A549 (cell line): ENCODE measurements around the gene TUT1. TPM values are rescaled to one million over a fixed set of nuclear protein-coding genes. Genes with fewer than 3 reads are reported as not detected.

ENCODE experiments used
- ATAC-seq, 2 experiments: fragments of 200-7000 bp in 1 of 2; fragments of >200 bp in 1 of 2; cut with Nextera tagmentation in 1 of 2; cut with Tn5 transposase in 1 of 2; 3 replicates each; pipeline versions ENCODE4 v1.8.0 to v1.9.1; 2018 to 2020; ENCODE audit warnings: mild to moderate bottlenecking in 1 of 2, moderate library complexity in 1 of 2
- CTCF ChIA-PET: fragments of 300-600 bp; sonication (Branson Sonifier 250); formaldehyde crosslinking; extraction: SDS; loops from one replicate; lab custom pipeline; 2021; ENCODE audit warnings: antibody characterized with exemption, inconsistent platforms; lab: Yijun Ruan, JAX
- POLR2A ChIA-PET: fragments of 350-600 bp; formaldehyde crosslinking; extraction: SDS; loops from one replicate; lab custom pipeline; 2021; ENCODE audit warnings: antibody characterized with exemption, inconsistent platforms; lab: Yijun Ruan, JAX
- DNase-seq, 2 experiments: peaks; one replicate each; pipeline versions ENCODE4 v3.0.0 to v3.0.0-alpha.2; 2011 to 2016; ENCODE audit warnings: low read depth in 1 of 2, low spot score in 1 of 2
- FAIRE-seq: peaks from 2 replicates; lab custom pipeline; 2011; peaks lifted over from hg19 to GRCh38; lab: Jason Lieb, UNC
- H3K27ac ChIP-seq, 2 experiments: fragments of >200 bp; sonication (Bioruptor Twin); formaldehyde crosslinking; 3 replicates each; pipeline ENCODE4 v1.5.1; 2016 to 2017
- H3K4me1 ChIP-seq: fragments of >200 bp; sonication (Bioruptor Twin); formaldehyde crosslinking; 3 replicates; pipeline ENCODE4 v1.6.1; 2016
- H3K4me2 ChIP-seq: fragments of >200 bp; sonication (Bioruptor Twin); formaldehyde crosslinking; 3 replicates; pipeline ENCODE4 v1.6.1; 2016
- H3K4me3 ChIP-seq: fragments of >200 bp; sonication (Bioruptor Twin); formaldehyde crosslinking; 3 replicates; pipeline ENCODE4 v1.5.1; 2016
- H3K9me3 ChIP-seq: fragments of >200 bp; sonication (Bioruptor Twin); formaldehyde crosslinking; 3 replicates; pipeline ENCODE4 v1.6.1; 2016
- ATOH8 ChIP-seq: fragments of 250-450 bp; sonication (Bioruptor Pico); IDR thresholded peaks from 2 replicates; pipeline ENCODE4 v1.5.0; 2020; ENCODE audit warnings: low read depth, mild to moderate bottlenecking, moderate library complexity
- BCL3 ChIP-seq: fragments of >200 bp; sonication (Bioruptor Twin); formaldehyde crosslinking; IDR thresholded peaks from 3 replicates; pipeline ENCODE4 v1.6.1; 2016
- CBX2 ChIP-seq: fragments of 200-600 bp; sonication (generic); IDR thresholded peaks from 2 replicates; pipeline ENCODE4 v1.6.1; 2016; ENCODE audit warnings: low read depth, mild to moderate bottlenecking, borderline replicate concordance
- CHD4 ChIP-seq: fragments of 200-600 bp; sonication (generic); IDR thresholded peaks from 2 replicates; pipeline ENCODE4 v1.6.1; 2016; ENCODE audit warnings: antibody characterized with exemption, mild to moderate bottlenecking, borderline replicate concordance
- CTCF ChIP-seq: fragments of >200 bp; sonication (Bioruptor Twin); formaldehyde crosslinking; IDR thresholded peaks from 3 replicates; pipeline ENCODE4 v1.5.1; 2016
- EHF ChIP-seq: fragments of 250-450 bp; sonication (Bioruptor Pico); IDR thresholded peaks from 2 replicates; pipeline ENCODE4 v1.5.0; 2020; ENCODE audit warnings: mild to moderate bottlenecking
- FOXS1 ChIP-seq: fragments of 250-450 bp; sonication (Bioruptor Pico); IDR thresholded peaks from 2 replicates; pipeline ENCODE4 v1.5.0; 2020; ENCODE audit warnings: mild to moderate bottlenecking, moderate library complexity
- HES2 ChIP-seq: fragments of >200 bp; sonication (Bioruptor Twin); formaldehyde crosslinking; IDR thresholded peaks from 2 replicates; pipeline ENCODE4 v1.6.1; 2016
- JUN ChIP-seq, 2 experiments: fragments of >200 bp; sonication (Bioruptor Twin); formaldehyde crosslinking; IDR thresholded peaks; 2 replicates in 1 of 2; 3 replicates in 1 of 2; pipeline ENCODE4 v1.6.1; 2016 to 2017
- KDM5A ChIP-seq: fragments of 200-600 bp; sonication (generic); IDR thresholded peaks from 2 replicates; pipeline ENCODE4 v1.6.1; 2016; ENCODE audit warnings: antibody characterized with exemption, mild to moderate bottlenecking
- MAFK ChIP-seq: fragments of 450-650 bp; IDR thresholded peaks from 2 replicates; pipeline ENCODE4 v1.6.1; 2014; ENCODE audit not compliant: partially characterized antibody
- MAX ChIP-seq: IDR thresholded peaks from 2 replicates; pipeline ENCODE4 v1.6.1; 2012
- MYC ChIP-seq: IDR thresholded peaks from 2 replicates; pipeline ENCODE4 v1.6.1; 2012; ENCODE audit warnings: mild to moderate bottlenecking, inconsistent platforms, low read length, improper control_type of control experiment, borderline replicate concordance
- NR3C1 ChIP-seq: fragments of >200 bp; sonication (Bioruptor Twin); formaldehyde crosslinking; IDR thresholded peaks from 3 replicates; pipeline ENCODE4 v1.6.1; 2017
- PBX3 ChIP-seq: IDR thresholded peaks from 2 replicates; pipeline ENCODE4 v1.6.1; 2012
- POLR2AphosphoS2 ChIP-seq: conservative IDR thresholded peaks from 2 replicates; pipeline ENCODE4 v1.6.1; 2012; ENCODE audit warnings: low read length, improper control_type of control experiment, inconsistent platforms
- RFX5 ChIP-seq: fragments of 450-650 bp; IDR thresholded peaks from 2 replicates; pipeline ENCODE4 v1.7.1; 2014; ENCODE audit warnings: antibody characterized with exemption, mild to moderate bottlenecking, moderate library complexity
- SMC3 ChIP-seq: fragments of >200 bp; sonication (Bioruptor Twin); formaldehyde crosslinking; IDR thresholded peaks from 3 replicates; pipeline ENCODE4 v1.6.1; 2018; ENCODE audit warnings: inconsistent platforms
- TFCP2L1 ChIP-seq: fragments of 250-450 bp; sonication (Bioruptor Pico); IDR thresholded peaks from 2 replicates; pipeline ENCODE4 v1.5.0; 2021; ENCODE audit warnings: mild to moderate bottlenecking
- ZFP36 ChIP-seq: fragments of 450-650 bp; IDR thresholded peaks from 2 replicates; pipeline ENCODE4 v1.6.1; 2014; ENCODE audit warnings: borderline replicate concordance; ENCODE audit not compliant: partially characterized antibody
- ZNF302 ChIP-seq: fragments of 250-450 bp; sonication (Bioruptor Pico); IDR thresholded peaks from 2 replicates; pipeline ENCODE4 v1.9.0; 2021; ENCODE audit warnings: inconsistent platforms, mild to moderate bottlenecking, moderate library complexity
- WGBS: methylation state at CpG from one replicate; pipeline ENCODE4 v1.1.6; 2017; ENCODE audit errors: missing lambda C conversion rate; 5-methylcytosine and 5-hydroxymethylcytosine counted together
- polyA plus RNA-seq, 4 experiments: library from polyadenylated mRNA; depleted of rRNA in 3 of 4; stranded (reverse); fragments of >200 nt; fragmentation: RNase III in 1 of 4; extraction: RNeasy Plus Mini Kit Qiagen cat#74134 plus additional on column Dnase treatment in 1 of 4; gene quantifications; 2 replicates in 3 of 4; 3 replicates in 1 of 4; pipeline ENCODE4 v1.2.3, GENCODE V29; 2011 to 2017

TUT1 gene
- polyA plus RNA-seq, 2 of the 4 experiments (the other 2 are of a cell fraction): 11.1 to 15.5 TPM

GRCh38 chr11:62542750-62543567, 48.4 kb downstream of the TUT1 start (continued):
- TF ChIP-seq JUN (IDR thresholded peaks at IDR 0.05) (0 out of 5 replicates have a peak, but pooled peaks of 1 of the 2 experiments have one; percentile 32), CBX2 (no peak), MAX (peak; percentile 64)

GRCh38 chr11:62542111-62542745, 49.1 kb downstream of the TUT1 start:
- H3K4me3 ChIP-seq: peak overlapping the region; percentile 96; the same call in 1 of the 3 replicates
- 71% methylated on average over 6 of the region's 6 CpGs for WGBS

GRCh38 chr11:62540804-62541701, 50.3 kb downstream of the TUT1 start:
- POLR2A ChIA-PET: no interaction called here
- FAIRE-seq (no peak), ATAC-seq (no peak), DNase-seq (no peak)
- no peaks in the 10 kb centered on the region for H3K9me3 ChIP-seq
- CTCF ChIA-PET: interaction anchor here (0.6 to 14.5 kb wide), 13 partner anchors 15 to 148 kb away, joined by 3 to 322 read pairs (median 19); partner anchors contain the start of gene SCGB1A1
- peaks cover 76% of the 10 kb centered on the region for H3K4me1 ChIP-seq
- H3K4me2 ChIP-seq: peak overlapping the region; percentile 96
- H3K27ac ChIP-seq: peak overlapping the region; percentile 97 to 98
- H3K4me3 ChIP-seq: no peak overlapping the region
- WGBS: 56% methylated on average over 15 of the region's 16 CpGs
- no peak for TF ChIP-seq HES2
- no peak for TF ChIP-seq RFX5
- TF ChIP-seq SMC3: no peak
- no peak for TF ChIP-seq ATOH8 (CRISPR knock-in tag)
- no peak for TF ChIP-seq MYC
- no peak for TF ChIP-seq TFCP2L1 (CRISPR knock-in tag)
- TF ChIP-seq CTCF: no peak
- no peak for TF ChIP-seq MAFK
- TF ChIP-seq FOXS1: no peak
- no peak for TF ChIP-seq POLR2AphosphoS2
- TF ChIP-seq NR3C1: no peak
- TF ChIP-seq PBX3: no peak
- TF ChIP-seq JUN (IDR thresholded peaks at IDR 0.05): no peak
- no peak for TF ChIP-seq KDM5A
- no peak for TF ChIP-seq ZNF302 (CRISPR knock-in tag)

More at GRCh38 chr11:62542111-62542745, 49.1 kb downstream of the TUT1 start:
- ChIA-PET POLR2A (interaction anchor here (0.9 to 1.1 kb wide), 2 partner anchors 49 to 118 kb away, joined by 4 to 8 read pairs; partner anchors contain the start of gene TUT1), CTCF (interaction anchor here (0.6 to 14.5 kb wide), 51 partner anchors 8 to 365 kb away, joined by 3 to 322 read pairs (median 8); partner anchors contain the start of genes EEF1G and SCGB1A1)
- DNase-seq (no peak), ATAC-seq (no peak), FAIRE-seq (no peak)
- peak overlapping the region; percentile 96 for H3K4me2 ChIP-seq
- no peak for TF ChIP-seq BCL3
- no peak for TF ChIP-seq ZFP36
- TF ChIP-seq MAX: no peak
- no peak for TF ChIP-seq CHD4
- no peak for TF ChIP-seq EHF (CRISPR knock-in tag)
- H3K9me3 ChIP-seq: no peaks in the 10 kb centered on the region
- H3K27ac ChIP-seq: peak overlapping the region; percentile 97 to 98
- peaks cover 75% of the 10 kb centered on the region for H3K4me1 ChIP-seq
